GM12864 (cell line): Measurements from ENCODE around the gene TYMP.
"Not testable (repeated sequence)": the region's sequence is repeated elsewhere in the genome, so short reads cannot be mapped to it uniquely, and the experiment has no call there.

Experiments
- DNase-seq: peaks from one replicate; pipeline ENCODE4 v3.0.0-alpha.2; 2011; ENCODE audit warnings: low read depth
- H3K4me3 ChIP-seq: 2 replicates; pipeline ENCODE4 v1.5.1; 2011; ENCODE audit warnings: mild to moderate bottlenecking, low read depth, low read length, control low read depth
- TF ChIP-seq, protein P1 (sequence below): IDR thresholded peaks from 2 replicates; pipeline ENCODE4 v1.5.1; 2011; ENCODE audit warnings: low read depth, mild to moderate bottlenecking, moderate library complexity, low read length, control low read depth, inconsistent platforms; ENCODE audit errors: missing control alignments

Gene TYMP

DNA sequence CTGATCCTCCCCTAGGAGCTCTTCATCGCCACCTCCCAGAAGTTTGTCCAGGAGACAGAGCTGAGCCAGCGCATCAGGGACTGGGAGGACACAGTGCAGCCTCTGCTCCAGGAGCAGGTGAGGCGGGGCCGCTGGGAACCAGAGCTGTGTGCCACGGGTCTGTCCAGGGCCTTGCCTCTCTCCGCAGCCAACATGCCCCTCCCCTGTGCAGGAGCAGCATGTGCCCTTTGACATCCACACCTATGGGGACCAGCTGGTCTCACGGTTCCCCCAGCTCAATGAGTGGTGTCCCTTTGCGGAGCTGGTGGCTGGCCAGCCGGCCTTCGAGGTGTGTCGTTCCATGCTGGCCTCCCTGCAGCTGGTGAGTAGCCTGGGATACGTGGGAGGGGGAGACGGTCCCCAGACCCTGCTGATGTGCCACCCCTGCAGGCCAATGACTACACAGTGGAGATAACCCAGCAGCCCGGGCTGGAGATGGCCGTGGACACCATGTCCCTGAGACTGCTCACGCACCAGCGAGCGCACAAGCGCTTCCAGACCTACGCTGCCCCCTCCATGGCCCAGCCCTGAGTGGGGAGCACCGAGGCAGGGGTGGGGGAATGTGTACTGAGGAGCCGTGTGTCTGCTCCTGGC, 6.9 kb downstream of the TYMP start:
- TF ChIP-seq, protein P1, sequence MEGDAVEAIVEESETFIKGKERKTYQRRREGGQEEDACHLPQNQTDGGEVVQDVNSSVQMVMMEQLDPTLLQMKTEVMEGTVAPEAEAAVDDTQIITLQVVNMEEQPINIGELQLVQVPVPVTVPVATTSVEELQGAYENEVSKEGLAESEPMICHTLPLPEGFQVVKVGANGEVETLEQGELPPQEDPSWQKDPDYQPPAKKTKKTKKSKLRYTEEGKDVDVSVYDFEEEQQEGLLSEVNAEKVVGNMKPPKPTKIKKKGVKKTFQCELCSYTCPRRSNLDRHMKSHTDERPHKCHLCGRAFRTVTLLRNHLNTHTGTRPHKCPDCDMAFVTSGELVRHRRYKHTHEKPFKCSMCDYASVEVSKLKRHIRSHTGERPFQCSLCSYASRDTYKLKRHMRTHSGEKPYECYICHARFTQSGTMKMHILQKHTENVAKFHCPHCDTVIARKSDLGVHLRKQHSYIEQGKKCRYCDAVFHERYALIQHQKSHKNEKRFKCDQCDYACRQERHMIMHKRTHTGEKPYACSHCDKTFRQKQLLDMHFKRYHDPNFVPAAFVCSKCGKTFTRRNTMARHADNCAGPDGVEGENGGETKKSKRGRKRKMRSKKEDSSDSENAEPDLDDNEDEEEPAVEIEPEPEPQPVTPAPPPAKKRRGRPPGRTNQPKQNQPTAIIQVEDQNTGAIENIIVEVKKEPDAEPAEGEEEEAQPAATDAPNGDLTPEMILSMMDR = no peak
- H3K4me3 ChIP-seq = no peak overlapping the region
- no peak for DNase-seq

DNA sequence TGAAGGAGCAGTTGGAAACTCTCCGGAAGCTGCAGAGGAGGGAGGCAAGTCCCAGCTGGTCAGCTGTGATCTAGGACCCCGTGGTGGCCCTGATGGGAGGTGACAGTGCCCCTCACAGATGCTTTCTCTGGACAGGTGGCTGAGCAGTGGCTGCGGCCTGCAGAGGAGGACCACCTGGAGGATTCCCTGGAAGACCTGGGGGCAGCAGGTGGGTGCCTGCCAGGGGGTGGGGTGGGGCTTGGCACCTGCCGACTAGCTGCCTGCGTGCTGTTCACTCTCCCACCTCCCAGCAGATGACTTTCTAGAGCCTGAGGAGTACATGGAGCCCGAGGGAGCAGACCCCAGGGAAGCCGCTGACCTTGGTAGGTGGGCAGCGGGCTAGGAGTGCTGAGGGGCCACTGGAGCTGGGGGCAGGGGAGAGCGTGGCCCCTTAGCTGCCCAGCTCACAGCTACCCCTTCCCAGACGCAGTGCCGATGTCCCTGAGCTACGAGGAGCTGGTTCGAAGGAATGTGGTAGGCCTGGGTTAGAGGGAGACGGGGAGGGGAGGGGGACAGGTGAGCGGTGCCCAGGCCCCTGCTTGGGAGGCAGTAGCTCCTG, 7.5 kb downstream of the TYMP start:
- no peak overlapping the region for H3K4me3 ChIP-seq
- TF ChIP-seq, protein P1 = no peak
- no peak for DNase-seq

DNA sequence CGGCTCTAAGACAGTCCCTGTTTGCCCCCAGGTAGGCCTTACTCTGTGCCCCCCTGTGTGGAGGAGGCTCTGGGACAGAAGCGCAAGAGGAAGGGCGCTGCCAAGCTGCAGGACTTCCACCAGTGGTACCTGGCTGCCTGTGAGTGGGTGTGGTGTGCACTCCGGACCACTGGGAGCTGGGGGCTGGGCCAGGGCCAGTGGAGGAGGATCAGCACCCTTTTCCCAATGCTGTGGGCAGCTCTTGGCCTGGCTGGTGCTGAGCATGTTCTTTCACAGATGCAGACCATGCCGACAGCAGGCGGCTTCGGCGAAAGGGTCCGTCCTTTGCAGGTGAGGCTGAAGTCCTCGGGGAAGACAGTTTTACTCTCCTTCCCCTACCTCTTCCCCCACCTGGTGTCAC, 8.1 kb downstream of the TYMP start:
- no peak overlapping the region for H3K4me3 ChIP-seq
- DNase-seq = no peak
- TF ChIP-seq, protein P1 = no peak

DNA sequence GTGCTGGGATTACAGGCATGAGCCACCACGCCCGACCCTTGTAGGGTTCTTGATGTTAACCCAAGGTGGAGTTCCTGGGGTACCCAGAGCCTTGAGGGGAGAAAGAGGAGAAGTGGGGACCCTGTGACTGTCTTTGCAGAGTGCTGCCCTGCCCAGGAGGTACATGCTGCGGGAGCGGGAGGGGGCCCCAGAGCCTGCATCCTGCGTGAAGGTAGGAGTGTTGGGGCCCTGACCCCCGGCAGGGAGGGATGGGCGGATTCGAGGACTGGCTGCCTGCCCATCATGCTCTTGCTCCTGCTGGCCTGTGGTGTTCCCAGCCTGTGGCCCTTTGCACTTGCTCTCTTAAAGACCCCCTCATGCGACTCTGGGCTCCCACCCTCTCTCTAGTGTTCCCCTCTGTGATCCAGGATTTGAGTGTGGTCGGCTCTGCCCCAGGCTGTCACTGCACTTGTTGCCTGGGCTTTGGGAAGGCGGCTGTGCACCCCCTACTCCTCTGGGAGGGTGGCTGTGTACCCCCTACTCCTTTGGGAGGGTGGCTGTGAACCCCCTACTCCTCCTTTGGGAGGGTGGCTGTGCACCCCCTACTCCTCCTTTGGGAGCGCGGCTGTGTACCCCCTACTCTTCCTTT, 8.9 kb downstream of the TYMP start:
- no peak for DNase-seq
- TF ChIP-seq, protein P1 = no peak
- H3K4me3 ChIP-seq = no peak overlapping the region

DNA sequence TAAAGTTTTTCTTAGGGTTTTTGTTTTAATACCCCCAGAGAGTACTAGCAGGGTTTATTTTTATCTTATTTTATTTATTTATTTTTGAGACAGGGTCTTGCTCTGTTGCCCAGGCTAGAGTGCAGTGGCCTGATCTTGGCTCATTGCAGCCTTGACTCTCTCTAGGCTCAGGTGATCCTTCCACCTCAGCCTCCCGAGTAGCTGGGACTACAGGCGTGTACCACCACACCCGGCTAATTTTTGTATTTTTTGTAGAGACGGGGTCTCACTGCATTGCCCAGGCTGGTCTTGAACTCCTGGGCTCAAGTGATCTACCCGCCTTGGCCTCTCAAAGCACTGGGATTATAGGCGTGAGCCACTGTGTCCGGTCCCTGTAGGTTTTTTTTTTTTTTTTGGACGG, 9.6 kb downstream of the TYMP start:
- not testable (repeated sequence) for H3K4me3 ChIP-seq, DNase-seq

DNA sequence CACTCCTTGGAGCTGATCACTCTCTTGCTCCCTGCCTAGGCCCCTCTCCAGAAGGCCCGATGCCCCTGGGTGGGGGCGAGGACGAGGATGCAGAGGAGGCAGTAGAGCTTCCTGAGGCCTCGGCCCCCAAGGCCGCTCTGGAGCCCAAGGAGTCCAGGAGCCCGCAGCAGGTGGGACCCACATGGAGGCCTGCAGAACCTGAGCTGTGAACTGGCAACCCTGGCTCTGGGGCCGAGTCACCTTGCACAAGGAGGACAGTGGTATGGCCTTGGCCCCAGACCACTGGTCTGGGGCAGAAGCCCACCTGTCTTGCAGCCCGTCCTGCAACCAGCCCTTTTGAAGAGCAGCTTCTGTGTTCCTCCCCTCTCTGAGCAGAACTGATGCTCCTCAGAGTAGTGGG, 10.7 kb downstream of the TYMP start:
- TF ChIP-seq, protein P1 = no peak
- no peak overlapping the region for H3K4me3 ChIP-seq
- DNase-seq = no peak

DNA sequence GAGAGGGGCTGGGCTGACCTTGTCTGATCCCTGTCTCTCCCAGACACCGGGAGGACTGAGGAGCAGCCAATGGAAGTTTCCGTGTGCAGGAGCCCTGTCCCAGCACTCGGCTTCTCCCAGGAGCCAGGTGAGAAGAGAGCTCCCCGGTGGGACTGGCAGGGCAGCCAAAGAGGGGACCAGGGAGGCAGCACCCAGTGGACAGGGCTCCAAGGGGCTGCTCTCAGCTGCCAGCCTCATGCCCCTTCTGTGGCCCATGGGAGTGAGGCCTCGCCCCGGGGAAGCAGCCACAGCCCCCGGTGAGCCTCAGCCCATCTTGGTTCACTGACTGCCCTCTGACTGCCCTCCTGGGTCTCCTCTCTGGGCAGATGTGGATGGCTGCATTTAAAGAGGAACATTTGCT, 11.2 kb downstream of the TYMP start:
- TF ChIP-seq, protein P1 = no peak

More for the DNA sequence above, 11.2 kb downstream of the TYMP start:
- no peak overlapping the region for H3K4me3 ChIP-seq
- DNase-seq = no peak
